ENCODE data around the gene MAPKBP1. TPM values are rescaled to one million over a fixed set of nuclear protein-coding genes. Genes with fewer than 3 reads are reported as not detected.

Gene MAPKBP1
- total and polyA plus RNA-seq, 2 of the 8 experiments (the other 6 are each of a cell fraction or from before 2014, with no cell fraction given): 4.3 to 11.3 TPM

- Histone ChIP-seq H3K36me3 (ENCODE audit: control insufficient read depth in 2 of 4, insufficient read depth in 4 of 4, low read length in 3 of 4) (peaks cover 2 to 21% (median 8%) of the 10 kb centered on the region in 4 experiments; a peak in 4 of 8 replicates), H3K4me2 (ENCODE audit: insufficient read depth in 1 of 2, low read depth in 2 of 2, low read length in 2 of 2) (no peak overlapping the region), H3K79me2 (ENCODE audit: control insufficient read depth in 1 of 2, insufficient read depth in 2 of 2, low read length in 2 of 2) (no peaks in the 10 kb centered on the region), H3K4me3 (ENCODE audit: extremely low read depth in 1 of 4, insufficient read depth in 2 of 4, low read depth in 3 of 4, low read length in 4 of 4) (no peak overlapping the region), H4K91ac (replicated peaks; ENCODE audit: insufficient read length, low read length) (no peak overlapping the region), H2BK15ac (ENCODE audit: low read length) (no peak overlapping the region), H3K4ac (replicated peaks; ENCODE audit: insufficient read length, low read depth, low read length) (no peak overlapping the region), H3K9ac (replicated peaks in 1 of 4; ENCODE audit: extremely low read depth in 1 of 4, low read depth in 3 of 4, low read length in 3 of 4) (no peak overlapping the region), H3K23ac (ENCODE audit: insufficient read length) (no peak overlapping the region), H4K5ac (ENCODE audit: insufficient read length, low read depth, low read length) (no peak overlapping the region), H3K56ac (replicated peaks; ENCODE audit: insufficient read length, low read depth, low read length) (no peak overlapping the region), H2BK20ac (ENCODE audit: low read length) (no peak overlapping the region), H2BK120ac (replicated peaks; ENCODE audit: low read depth, low read length) (no peak overlapping the region), H2AK5ac (ENCODE audit: low read depth, low read length) (no peak overlapping the region), H3K27me3 (replicated peaks in 1 of 4; ENCODE audit: control insufficient read depth in 3 of 4, extremely low read depth in 1 of 4, insufficient read depth in 3 of 4, low read length in 3 of 4) (no peaks in the 10 kb centered on the region), H3K9me3 (ENCODE audit: insufficient read depth in 2 of 2, low read depth in 1 of 2, low read length in 1 of 2) (no peaks in the 10 kb centered on the region), H2BK12ac (ENCODE audit: low read depth, low read length) (no peak overlapping the region), H4K8ac (ENCODE audit: extremely low read depth, insufficient read depth, low read length) (no peak overlapping the region), H3K27ac (ENCODE audit: low read depth, low read length) (no peak overlapping the region), H4K20me1 (replicated peaks in 1 of 2; ENCODE audit: control insufficient read depth in 1 of 2, insufficient read depth in 2 of 2, low read length in 2 of 2) (peaks cover 0 to 2% of the 10 kb centered on the region in 2 experiments), H3K14ac (ENCODE audit: insufficient read length) (no peak overlapping the region), H3K79me1 (ENCODE audit: low read depth, low read length) (no peaks in the 10 kb centered on the region), H3K4me1 (replicated peaks in 1 of 4; ENCODE audit: control insufficient read depth in 3 of 4, insufficient read depth in 4 of 4, low read length in 3 of 4) (no peaks in the 10 kb centered on the region), H3K18ac (ENCODE audit: extremely low read depth, low read length) (no peak overlapping the region), H3K23me2 (ENCODE audit: low read depth, low read length) (no peaks in the 10 kb centered on the region), H2BK5ac (ENCODE audit: low read depth, low read length) (no peak overlapping the region), H2AFZ (ENCODE audit: low read length) (no peak overlapping the region)
- TF ChIP-seq NANOG (IDR thresholded peaks at IDR 0.05; ENCODE audit: insufficient read depth, low read depth, low read length, poor library complexity, severe bottlenecking) (no peak), KDM4A (IDR thresholded peaks at IDR 0.05; ENCODE audit: low read depth, low read length, severe bottlenecking) (no peak), HDAC2 (IDR thresholded peaks at IDR 0.05; ENCODE audit: borderline replicate concordance in 1 of 2, low read depth in 2 of 2, low read length in 2 of 2) (no peak), POU5F1 (IDR thresholded peaks at IDR 0.05; ENCODE audit: low read depth, low read length) (no peak)
- FAIRE-seq (no peak), DNase-seq (ENCODE audit: low read depth in 1 of 2, low spot score in 2 of 2) (no peak)
- POLR2A ChIA-PET (ENCODE audit: partially characterized antibody): no interaction called here
- 91% methylated on average over 4 of the region's 4 CpGs; no CpG with 5 or more reads in 1 of the 2 experiments for WGBS, 2 experiments (ENCODE audit: extremely low coverage in 1 of 2, insufficient coverage in 1 of 2, insufficient read length in 1 of 2, insufficient replicate concordance in 2 of 2, low coverage in 1 of 2, low lambda C conversion rate in 2 of 2, missing lambda C conversion rate in 1 of 2)
- CTCF ChIA-PET (ENCODE audit: partially characterized antibody): no interaction called here
These were observed 43.7 kb upstream of the MAPKBP1 start for GRCh38 chr15:41730543-41730942.

Measured in H1 (cell line).